DOHH2 (cell line): ENCODE results near the gene ANKRD65.
"Not testable (repeated sequence)": the region's sequence is repeated elsewhere in the genome, so short reads cannot be mapped to it uniquely, and the experiment has no call there.

Experiments
- EZH2phosphoT487 ChIP-seq: fragments of 200-600 bp; sonication (generic); IDR thresholded peaks from 2 replicates; pipeline ENCODE4 v1.6.1; 2017; ENCODE audit warnings: borderline replicate concordance, mild to moderate bottlenecking, antibody characterized with exemption, low read length, moderate library complexity, mixed read lengths
- TF ChIP-seq, protein P1 (sequence below): fragments of 200-600 bp; sonication (generic); IDR thresholded peaks from one replicate; pipeline ENCODE4 v1.5.1; 2014; ENCODE audit warnings: antibody characterized with exemption, mild to moderate bottlenecking, low read depth, low read length; ENCODE audit not compliant: poor library complexity, severe bottlenecking

DNA sequence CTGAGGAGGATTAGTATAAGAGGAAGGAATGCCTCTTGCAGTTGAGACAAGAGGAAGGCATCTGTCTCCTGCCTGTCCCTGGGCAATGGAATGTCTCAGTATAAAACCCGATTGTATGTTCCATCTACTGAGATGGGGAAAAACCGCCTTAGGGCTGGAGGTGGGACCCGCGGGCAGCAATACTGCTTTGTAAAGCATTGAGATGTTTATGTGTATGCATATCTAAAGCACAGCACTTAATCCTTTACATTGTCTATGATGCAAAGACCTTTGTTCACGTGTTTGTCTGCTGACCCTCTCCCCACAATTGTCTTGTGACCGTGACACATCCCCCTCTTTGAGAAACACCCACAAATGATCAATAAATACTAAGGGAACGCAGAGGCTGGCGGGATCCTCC, 10.8 kb downstream of the ANKRD65 start:
- TF ChIP-seq, protein P1, sequence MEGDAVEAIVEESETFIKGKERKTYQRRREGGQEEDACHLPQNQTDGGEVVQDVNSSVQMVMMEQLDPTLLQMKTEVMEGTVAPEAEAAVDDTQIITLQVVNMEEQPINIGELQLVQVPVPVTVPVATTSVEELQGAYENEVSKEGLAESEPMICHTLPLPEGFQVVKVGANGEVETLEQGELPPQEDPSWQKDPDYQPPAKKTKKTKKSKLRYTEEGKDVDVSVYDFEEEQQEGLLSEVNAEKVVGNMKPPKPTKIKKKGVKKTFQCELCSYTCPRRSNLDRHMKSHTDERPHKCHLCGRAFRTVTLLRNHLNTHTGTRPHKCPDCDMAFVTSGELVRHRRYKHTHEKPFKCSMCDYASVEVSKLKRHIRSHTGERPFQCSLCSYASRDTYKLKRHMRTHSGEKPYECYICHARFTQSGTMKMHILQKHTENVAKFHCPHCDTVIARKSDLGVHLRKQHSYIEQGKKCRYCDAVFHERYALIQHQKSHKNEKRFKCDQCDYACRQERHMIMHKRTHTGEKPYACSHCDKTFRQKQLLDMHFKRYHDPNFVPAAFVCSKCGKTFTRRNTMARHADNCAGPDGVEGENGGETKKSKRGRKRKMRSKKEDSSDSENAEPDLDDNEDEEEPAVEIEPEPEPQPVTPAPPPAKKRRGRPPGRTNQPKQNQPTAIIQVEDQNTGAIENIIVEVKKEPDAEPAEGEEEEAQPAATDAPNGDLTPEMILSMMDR = not testable (repeated sequence)
- TF ChIP-seq EZH2phosphoT487 = not testable (repeated sequence)
